GM12878 (cell line): ENCODE measurements around the gene TXLNB. TPM values are rescaled to one million over a fixed set of nuclear protein-coding genes. Genes with fewer than 3 reads are reported as not detected.
A peak's percentile ranks its signal among the peaks of the same experiment; 100 is the strongest.

ENCODE experiments used
- ATAC-seq: fragments of 200-7000 bp; cut with Tn5 transposase; 3 replicates; pipeline ENCODE4 v1.9.1; 2020; ENCODE audit warnings: mild to moderate bottlenecking, moderate library complexity
- BruUV-seq: library from RNA; stranded (reverse); fragments of 400-500 nt; replicated peaks from 2 replicates; lab custom pipeline; 2021; lab: Mats Ljungman, UMichigan
- CTCF ChIA-PET: fragments of 300-600 bp; sonication (Branson Sonifier 250); formaldehyde crosslinking; extraction: SDS; loops from one replicate; lab custom pipeline; 2021; ENCODE audit warnings: inconsistent platforms; lab: Yijun Ruan, JAX
- POLR2A ChIA-PET: fragments of 350-600 bp; formaldehyde crosslinking; extraction: SDS; loops from one replicate; lab custom pipeline; 2021; ENCODE audit warnings: inconsistent platforms; lab: Charles Lee
- RAD21 ChIA-PET: fragments of 300-600 bp; sonication (Branson Sonifier 250); formaldehyde crosslinking; loops from one replicate; lab custom pipeline; 2023; ENCODE audit warnings: antibody characterized with exemption; ENCODE audit not compliant: unreplicated experiment; lab: Charles Lee
- SMC1A ChIA-PET: fragments of 300-600 bp; sonication (Branson Sonifier 250); formaldehyde crosslinking; loops from one replicate; lab custom pipeline; 2023; ENCODE audit not compliant: unreplicated experiment, uncharacterized antibody; lab: Charles Lee
- DNase-seq: peaks from one replicate; pipeline ENCODE4 v3.0.0-alpha.2; 2011; ENCODE audit warnings: low read depth, low spot score
- FAIRE-seq: peaks from 3 replicates; lab custom pipeline; 2011; peaks lifted over from hg19 to GRCh38; lab: Jason Lieb, UNC
- H2AFZ ChIP-seq: 2 replicates; pipeline ENCODE4 v1.6.0; 2011; ENCODE audit warnings: low read depth, low read length, control low read depth; ENCODE audit not compliant: control insufficient read depth
- H3K27ac ChIP-seq: 2 replicates; pipeline ENCODE4 v1.5.1; 2011; ENCODE audit warnings: control low read depth; ENCODE audit not compliant: control insufficient read depth, insufficient read depth
- H3K27me3 ChIP-seq, 2 experiments: replicated peaks in 1 of 2; 2 replicates each; pipeline versions ENCODE4 v1.6.0 to v1.6.1; 2011; ENCODE audit warnings: low read length in 1 of 2; ENCODE audit not compliant: control insufficient read depth in 2 of 2, insufficient read depth in 2 of 2
- H3K36me3 ChIP-seq, 2 experiments: 2 replicates each; pipeline ENCODE4 v1.5.1; 2011; ENCODE audit warnings: low read length in 1 of 2; ENCODE audit not compliant: control insufficient read depth in 2 of 2, insufficient read depth in 2 of 2
- H3K4me1 ChIP-seq: 2 replicates; pipeline ENCODE4 v1.6.1; 2011; ENCODE audit warnings: mild to moderate bottlenecking, low read length, moderate library complexity, mixed read lengths; ENCODE audit not compliant: control insufficient read depth, insufficient read depth
- H3K4me2 ChIP-seq: 2 replicates; pipeline ENCODE4 v1.6.0; 2011; ENCODE audit warnings: control low read depth; ENCODE audit not compliant: control insufficient read depth, insufficient read depth
- H3K4me3 ChIP-seq: fragments of 200-600 bp; sonication (generic); 2 replicates; pipeline ENCODE4 v1.5.1; 2016
- H3K79me2 ChIP-seq: 2 replicates; pipeline ENCODE4 v1.6.0; 2011; ENCODE audit warnings: low read length; ENCODE audit not compliant: control insufficient read depth, insufficient read depth
- H3K9ac ChIP-seq: 2 replicates; pipeline ENCODE4 v1.8.0; 2011; ENCODE audit warnings: low read length, control low read depth, mixed read lengths; ENCODE audit not compliant: control insufficient read depth, insufficient read depth
- H3K9me3 ChIP-seq: replicated peaks from 3 replicates; pipeline ENCODE4 v1.5.1; 2011; ENCODE audit warnings: mild to moderate bottlenecking, low read length; ENCODE audit not compliant: control insufficient read depth, insufficient read depth
- H4K20me1 ChIP-seq: 2 replicates; pipeline ENCODE4 v1.6.0; 2011; ENCODE audit not compliant: control insufficient read depth, insufficient read depth
- BMI1 ChIP-seq: fragments of 450-650 bp; IDR thresholded peaks from 2 replicates; pipeline ENCODE4 v1.6.1; 2016; ENCODE audit warnings: mild to moderate bottlenecking, moderate library complexity, borderline replicate concordance
- DPF2 ChIP-seq: fragments of 450-650 bp; IDR thresholded peaks from 2 replicates; pipeline ENCODE4 v1.6.1; 2017; ENCODE audit warnings: mild to moderate bottlenecking
- E4F1 ChIP-seq: fragments of 450-650 bp; IDR thresholded peaks from 2 replicates; pipeline ENCODE4 v1.6.1; 2018; ENCODE audit warnings: borderline replicate concordance, mild to moderate bottlenecking; ENCODE audit not compliant: partially characterized antibody
- IKZF1 ChIP-seq: fragments of 450-650 bp; conservative IDR thresholded peaks from 2 replicates; pipeline ENCODE4 v1.6.1; 2017; ENCODE audit warnings: antibody characterized with exemption, mild to moderate bottlenecking
- IKZF2 ChIP-seq, 2 experiments: fragments of 450-650 bp; IDR thresholded peaks; 2 replicates each; pipeline ENCODE4 v1.6.1; 2017; ENCODE audit warnings: mild to moderate bottlenecking in 2 of 2, moderate library complexity in 2 of 2
- MEF2B ChIP-seq: fragments of 450-650 bp; IDR thresholded peaks from 2 replicates; pipeline ENCODE4 v1.6.1; 2018; ENCODE audit warnings: mild to moderate bottlenecking, moderate library complexity; ENCODE audit not compliant: partially characterized antibody, poor library complexity, severe bottlenecking
- MTA2 ChIP-seq: fragments of 450-650 bp; IDR thresholded peaks from 2 replicates; pipeline ENCODE4 v1.6.1; 2016; ENCODE audit warnings: low read depth, mild to moderate bottlenecking, moderate library complexity
- NFIC ChIP-seq: IDR thresholded peaks from 2 replicates; pipeline ENCODE4 v1.6.1; 2012; ENCODE audit warnings: low read depth, mild to moderate bottlenecking, inconsistent platforms, low read length, moderate library complexity
- RUNX3 ChIP-seq: IDR thresholded peaks from 2 replicates; pipeline ENCODE4 v1.6.1; 2012; ENCODE audit warnings: low read length, inconsistent platforms
- SMAD5 ChIP-seq: IDR thresholded peaks from 2 replicates; pipeline ENCODE4 v1.6.1; 2016; ENCODE audit warnings: antibody characterized with exemption, low read depth
- SMARCA5 ChIP-seq: fragments of 450-650 bp; IDR thresholded peaks from 2 replicates; pipeline ENCODE4 v1.6.1; 2017; ENCODE audit warnings: mild to moderate bottlenecking
- STAT1 ChIP-seq: fragments of 450-650 bp; conservative IDR thresholded peaks from 2 replicates; pipeline ENCODE4 v1.6.1; 2014; ENCODE audit warnings: antibody characterized with exemption, mild to moderate bottlenecking
- TCF12 ChIP-seq: IDR thresholded peaks from 2 replicates; pipeline ENCODE4 v1.6.1; 2011; ENCODE audit warnings: low read depth, mild to moderate bottlenecking, low read length
- ZBED1 ChIP-seq: IDR thresholded peaks from 2 replicates; pipeline ENCODE4 v1.6.1; 2016; ENCODE audit warnings: borderline replicate concordance
- ZSCAN29 ChIP-seq: fragments of 450-650 bp; IDR thresholded peaks from 2 replicates; pipeline ENCODE4 v1.6.1; 2017; ENCODE audit warnings: mild to moderate bottlenecking, moderate library complexity
- WGBS: methylation state at CpG from one replicate; pipeline ENCODE4 v1.1.6; 2016; ENCODE audit warnings: low lambda C conversion rate; ENCODE audit not compliant: insufficient replicate concordance, insufficient coverage; ENCODE audit errors: missing lambda C conversion rate; 5-methylcytosine and 5-hydroxymethylcytosine counted together
- in situ Hi-C: fragments of 300-500 bp; cut with MboI; formaldehyde crosslinking; loops from 9 replicates; pipeline ENCODE4 v1.14.3; 2018; ENCODE audit warnings: mixed read lengths
- intact Hi-C: fragments of 100-400 bp; cut with micrococcal nuclease; formaldehyde crosslinking; loops from one replicate; pipeline ENCODE4 v1.14.2; 2022; ENCODE audit not compliant: unreplicated experiment
- polyA plus RNA-seq, 11 experiments: library from polyadenylated mRNA; depleted of rRNA in 4 of 11; unstranded in 6 of 11; stranded (reverse) in 5 of 11; fragments of >200 nt; fragmentation: Nextera tagmentation in 4 of 11; fragmentation: Illumina TruSeq in 1 of 11; extraction: Ambion mirVana in 4 of 11; extraction: Trizol in 1 of 11; gene quantifications; 1 replicate in 1 of 11; 2 replicates in 10 of 11; pipeline versions ENCODE4 v1.2.1 to v1.2.3, GENCODE V29; 2011 to 2016; ENCODE audit warnings: inconsistent platforms in 2 of 11, missing spikeins in 2 of 11, low read depth in 1 of 11
- total RNA-seq, 4 experiments: library from RNA; depleted of rRNA in 3 of 4; stranded (reverse); fragments of >200 nt in 3 of 4; fragmentation: Illumina TruSeq in 1 of 4; extraction: Trizol in 1 of 4; gene quantifications; 2 replicates each; pipeline versions ENCODE4 v1.2.1 to v1.2.3, GENCODE V29; 2013 to 2021

The TXLNB gene
- total and polyA plus RNA-seq, 10 of the 15 experiments (the other 5 are each of a cell fraction or from before 2014, with no cell fraction given), result 0.07 to 1.3 (median 0.22) TPM; not detected in 1

- no peaks in the 10 kb centered on the region for H3K36me3 ChIP-seq
- DNase-seq, result no peak
- H3K9ac ChIP-seq, result no peak overlapping the region
- H3K27ac ChIP-seq, result peak overlapping the region; percentile 34
- H3K27me3 ChIP-seq, result no peaks in the 10 kb centered on the region
- whole genome bisulfite sequencing, result 0% methylated on average over 1 of the region's 1 CpG
- H3K4me3 ChIP-seq, result no peak overlapping the region
- SMC1A ChIA-PET, result interaction anchor here (1.0 to 9.9 kb wide), 11 partner anchors 12 to 106 kb away, joined by 3 to 71 read pairs (median 4); partner anchors contain the start of genes CITED2 and TXLNB
- peaks cover 27% of the 10 kb centered on the region for H3K4me1 ChIP-seq
- in situ Hi-C loops, result no loop called here
- no peak for TF ChIP-seq SMAD5
- no peak for TF ChIP-seq DPF2
- no peak for TF ChIP-seq ZSCAN29
- no peak for TF ChIP-seq TCF12
- TF ChIP-seq ZBED1, result no peak
- no peak for TF ChIP-seq SMARCA5
- TF ChIP-seq, all 136 proteins: peak for 0
- ChIA-PET CTCF (interaction anchor here (0.7 to 5.1 kb wide), 10 partner anchors 11 to 106 kb away, joined by 3 to 28 read pairs (median 8); partner anchors contain the start of gene TXLNB), POLR2A (interaction anchor here (0.7 to 3.7 kb wide), 4 partner anchors 10 to 55 kb away, joined by 3 to 25 read pairs (median 13); partner anchors contain the start of gene TXLNB), RAD21 (interaction anchor here (0.8 to 4.1 kb wide), 10 partner anchors 11 to 107 kb away, joined by 3 to 42 read pairs (median 6); partner anchors contain the start of genes CITED2 and TXLNB)
- FAIRE-seq (no peak), ATAC-seq (peak; percentile 25)
- BruUV-seq, result no TSS peak
- Histone ChIP-seq H3K4me2 (peak overlapping the region; percentile 10; the same call in 1 of the 2 replicates), H3K79me2 (no peaks in the 10 kb centered on the region), H2AFZ (peak overlapping the region; percentile 46; the same call in 1 of the 2 replicates), H4K20me1 (no peaks in the 10 kb centered on the region), H3K9me3 (no peaks in the 10 kb centered on the region; the same call in 2 of the 3 replicates)
- intact Hi-C loops, result loop anchor here (1.0 kb wide), 1 partner anchor 34 kb away; the partner anchor contains the start of gene TXLNB
Observed at GRCh38 chr6:139325686-139326085, 33.9 kb upstream of the TXLNB start.

GRCh38 chr6:139325125-139325524, 33.3 kb upstream of the TXLNB start:
- Histone ChIP-seq H3K9ac (no peak overlapping the region), H3K4me1 (peaks cover 27% of the 10 kb centered on the region), H3K27me3 (no peaks in the 10 kb centered on the region), H4K20me1 (no peaks in the 10 kb centered on the region), H3K79me2 (no peaks in the 10 kb centered on the region), H3K36me3 (no peaks in the 10 kb centered on the region), H3K4me3 (no peak overlapping the region), H3K27ac (peak overlapping the region; percentile 63; the same call in 1 of the 2 replicates), H2AFZ (no peak overlapping the region), H3K9me3 (no peaks in the 10 kb centered on the region; the same call in 2 of the 3 replicates), H3K4me2 (no peak overlapping the region)
- ChIA-PET SMC1A (interaction anchor here (1.0 to 9.9 kb wide), 13 partner anchors 11 to 105 kb away, joined by 3 to 71 read pairs (median 4); partner anchors contain the start of genes CITED2 and TXLNB), RAD21 (interaction anchor here (0.8 to 4.1 kb wide), 11 partner anchors 11 to 106 kb away, joined by 3 to 42 read pairs (median 4); partner anchors contain the start of gene TXLNB), POLR2A (interaction anchor here (0.5 to 3.7 kb wide), 6 partner anchors 10 to 636 kb away, joined by 3 to 25 read pairs (median 7); partner anchors contain the start of gene TXLNB), CTCF (interaction anchor here (0.6 to 5.1 kb wide), 12 partner anchors 8 to 105 kb away, joined by 3 to 28 read pairs (median 5); partner anchors contain the start of gene TXLNB)
- DNase-seq (no peak), ATAC-seq (peak; percentile 66), FAIRE-seq (peak; percentile 69)
- no TSS peak for BruUV-seq
- intact Hi-C loops (loop anchor here (1.0 kb wide), 1 partner anchor 34 kb away; the partner anchor contains the start of gene TXLNB), in situ Hi-C loops (no loop called here)
- TF ChIP-seq STAT1 (no peak), IKZF2 (IDR thresholded peaks at IDR 0.05) (peak; percentile 72 to 78), IKZF1 (peak; percentile 68; the same call in 1 of the 2 replicates), RUNX3 (peak; percentile 79), NFIC (peak; percentile 20; the same call in 1 of the 2 replicates), BMI1 (0 out of 2 replicates have a peak, but pooled peaks have one; percentile 17), MTA2 (peak; percentile 90), E4F1 (no peak), MEF2B (peak; percentile 64)
